ENCODE data around the gene DTX1. TPM values are rescaled to one million over a fixed set of nuclear protein-coding genes. Genes with fewer than 3 reads are reported as not detected.

The DTX1 gene
- total RNA-seq, 4 donors from 2014 or later, result 1.1 to 3.4 (median 1.7) TPM

DNA sequence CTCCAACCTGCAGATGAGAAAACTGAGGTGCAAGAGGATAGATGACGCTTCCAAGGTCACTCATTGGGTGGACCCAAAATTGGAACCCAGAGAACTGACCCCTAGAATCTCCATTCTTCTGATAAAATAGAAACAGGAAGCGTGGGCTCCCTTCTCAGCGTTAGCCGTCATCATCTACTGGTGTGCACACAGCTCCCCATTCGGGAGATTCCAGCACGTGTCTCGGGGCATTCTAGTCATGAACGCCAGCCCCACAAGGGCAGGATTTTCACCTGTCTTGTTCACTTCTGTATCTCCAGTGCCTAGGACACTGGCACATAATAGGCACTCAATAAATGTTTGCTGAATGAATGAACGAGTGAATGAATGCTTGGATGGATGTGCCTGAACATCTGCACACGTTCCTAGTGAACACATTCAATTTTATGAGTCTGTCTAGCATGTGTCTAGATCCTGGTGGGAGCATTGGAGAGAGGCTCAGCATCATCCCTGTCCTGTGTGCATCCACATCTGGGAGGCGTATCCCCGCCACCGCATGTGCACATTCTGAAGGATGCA, 48.5 kb downstream of the DTX1 start:
- Histone ChIP-seq H3K27me3 (peaks cover 14% of the 10 kb centered on the region), H3K4me1 (no peaks in the 10 kb centered on the region), H3K9me3 (no peaks in the 10 kb centered on the region), H3K4me3 (no peak overlapping the region), H3K27ac (no peak overlapping the region), H3K36me3 (no peaks in the 10 kb centered on the region)
- no peak for TF ChIP-seq POLR2A (IDR thresholded peaks at IDR 0.05)
- TF ChIP-seq, protein P1, sequence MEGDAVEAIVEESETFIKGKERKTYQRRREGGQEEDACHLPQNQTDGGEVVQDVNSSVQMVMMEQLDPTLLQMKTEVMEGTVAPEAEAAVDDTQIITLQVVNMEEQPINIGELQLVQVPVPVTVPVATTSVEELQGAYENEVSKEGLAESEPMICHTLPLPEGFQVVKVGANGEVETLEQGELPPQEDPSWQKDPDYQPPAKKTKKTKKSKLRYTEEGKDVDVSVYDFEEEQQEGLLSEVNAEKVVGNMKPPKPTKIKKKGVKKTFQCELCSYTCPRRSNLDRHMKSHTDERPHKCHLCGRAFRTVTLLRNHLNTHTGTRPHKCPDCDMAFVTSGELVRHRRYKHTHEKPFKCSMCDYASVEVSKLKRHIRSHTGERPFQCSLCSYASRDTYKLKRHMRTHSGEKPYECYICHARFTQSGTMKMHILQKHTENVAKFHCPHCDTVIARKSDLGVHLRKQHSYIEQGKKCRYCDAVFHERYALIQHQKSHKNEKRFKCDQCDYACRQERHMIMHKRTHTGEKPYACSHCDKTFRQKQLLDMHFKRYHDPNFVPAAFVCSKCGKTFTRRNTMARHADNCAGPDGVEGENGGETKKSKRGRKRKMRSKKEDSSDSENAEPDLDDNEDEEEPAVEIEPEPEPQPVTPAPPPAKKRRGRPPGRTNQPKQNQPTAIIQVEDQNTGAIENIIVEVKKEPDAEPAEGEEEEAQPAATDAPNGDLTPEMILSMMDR (IDR thresholded peaks at IDR 0.05), result no peak
- TF ChIP-seq POLR2AphosphoS5 (IDR thresholded peaks at IDR 0.05), result no peak
- TF ChIP-seq EP300 (IDR thresholded peaks at IDR 0.05), result no peak
- no peak for DNase-seq (ENCODE audit: low spot score in 2 of 2)
- WGBS, result 88% methylated on average over 12 of the region's 13 CpGs

DNA sequence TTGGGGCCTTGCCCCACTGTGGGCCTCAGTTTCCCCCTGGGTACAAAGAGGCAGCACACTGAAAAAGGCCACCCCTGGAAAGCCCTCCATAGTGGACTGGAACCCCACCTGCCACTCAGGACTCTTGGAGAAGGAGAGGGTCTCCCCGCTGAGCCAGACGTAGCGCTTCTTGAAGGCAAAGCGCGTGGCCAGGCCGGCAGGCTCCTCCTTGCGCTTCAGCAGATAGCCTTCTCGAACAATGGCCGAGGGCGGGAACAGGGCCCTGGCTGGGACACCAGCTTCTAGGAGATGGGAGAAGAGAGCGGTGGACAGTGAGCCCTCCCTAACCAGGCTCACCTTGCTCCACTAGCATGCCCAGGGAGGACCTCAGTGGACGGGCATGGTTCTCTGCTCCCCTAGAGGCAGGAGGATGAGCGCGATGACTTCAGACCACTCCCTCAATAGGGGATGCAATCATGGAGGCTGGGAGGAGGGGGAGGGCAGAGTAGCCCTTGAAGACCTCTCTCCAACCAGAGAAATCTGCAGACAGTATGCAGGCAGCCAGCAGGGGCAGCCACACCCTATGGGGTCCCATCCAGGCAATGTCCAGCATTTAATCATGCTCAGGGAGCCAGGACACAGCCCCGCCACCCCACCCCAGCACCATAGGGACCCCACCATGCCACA, 49.2 kb downstream of the DTX1 start:
- no peak overlapping the region for H3K27ac ChIP-seq
- no peaks in the 10 kb centered on the region for H3K36me3 ChIP-seq
- no peaks in the 10 kb centered on the region for H3K9me3 ChIP-seq
- no peaks in the 10 kb centered on the region for H3K4me1 ChIP-seq
- no peak overlapping the region for H3K4me3 ChIP-seq
- peaks cover 14% of the 10 kb centered on the region for H3K27me3 ChIP-seq
- TF ChIP-seq EP300 (IDR thresholded peaks at IDR 0.05), result no peak
- TF ChIP-seq POLR2A (IDR thresholded peaks at IDR 0.05), result no peak
- TF ChIP-seq POLR2AphosphoS5 (IDR thresholded peaks at IDR 0.05), result no peak
- TF ChIP-seq, protein P1 (IDR thresholded peaks at IDR 0.05), result no peak
- no peak for DNase-seq (ENCODE audit: low spot score in 2 of 2)
- 85% methylated on average over 14 of the region's 15 CpGs for WGBS

DNA sequence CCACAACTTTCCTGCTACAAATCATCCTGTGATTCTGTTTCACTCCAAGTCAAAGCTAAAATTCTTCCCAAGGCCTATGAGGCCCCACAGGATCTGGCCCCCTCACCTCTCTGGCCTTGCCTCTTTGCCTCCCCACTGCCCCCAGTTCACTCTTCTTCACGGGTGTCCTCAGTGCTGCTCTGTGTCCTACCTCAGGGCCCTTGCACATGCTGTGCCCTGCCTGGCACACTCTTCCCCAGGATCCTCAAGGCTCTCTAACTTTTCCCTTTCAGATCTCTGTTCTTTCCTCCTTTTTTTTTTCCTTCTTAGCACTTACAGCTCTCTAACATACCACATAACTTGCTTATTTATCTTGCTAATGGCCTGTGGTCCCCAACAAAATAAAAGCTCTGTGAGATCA, 49.8 kb downstream of the DTX1 start:
- Histone ChIP-seq H3K27me3 (peaks cover 10% of the 10 kb centered on the region), H3K36me3 (no peaks in the 10 kb centered on the region), H3K27ac (no peak overlapping the region), H3K4me3 (no peak overlapping the region), H3K4me1 (no peaks in the 10 kb centered on the region), H3K9me3 (no peaks in the 10 kb centered on the region)
- 83% methylated on average over 1 of the region's 1 CpG for WGBS
- TF ChIP-seq POLR2AphosphoS5 (IDR thresholded peaks at IDR 0.05) (no peak), EP300 (IDR thresholded peaks at IDR 0.05) (no peak), POLR2A (IDR thresholded peaks at IDR 0.05) (no peak)
- TF ChIP-seq, protein P1 (IDR thresholded peaks at IDR 0.05), result no peak
- DNase-seq (ENCODE audit: low spot score in 2 of 2), result no peak

DNA sequence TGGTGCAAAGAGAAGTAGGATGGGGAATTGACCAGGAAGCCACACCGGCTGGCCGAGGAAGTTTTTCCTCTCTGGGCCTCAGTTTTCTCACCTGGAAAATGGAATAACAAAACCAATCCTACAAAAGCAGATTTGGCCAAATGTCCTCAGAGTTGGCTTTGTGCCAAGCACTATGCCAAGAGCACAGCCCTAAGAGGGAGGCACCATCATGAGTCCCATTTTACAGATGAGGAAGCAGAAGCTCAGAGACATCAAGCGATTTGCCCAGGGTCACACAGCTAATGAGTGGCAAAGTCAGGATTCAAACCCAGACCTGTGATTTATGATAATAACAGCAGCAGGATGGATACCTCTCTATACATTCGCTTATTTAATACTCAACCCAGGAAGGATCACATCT, 51.8 kb downstream of the DTX1 start:
- 96% methylated on average over 4 of the region's 4 CpGs for WGBS
- no peaks in the 10 kb centered on the region for H3K36me3 ChIP-seq

DNA sequence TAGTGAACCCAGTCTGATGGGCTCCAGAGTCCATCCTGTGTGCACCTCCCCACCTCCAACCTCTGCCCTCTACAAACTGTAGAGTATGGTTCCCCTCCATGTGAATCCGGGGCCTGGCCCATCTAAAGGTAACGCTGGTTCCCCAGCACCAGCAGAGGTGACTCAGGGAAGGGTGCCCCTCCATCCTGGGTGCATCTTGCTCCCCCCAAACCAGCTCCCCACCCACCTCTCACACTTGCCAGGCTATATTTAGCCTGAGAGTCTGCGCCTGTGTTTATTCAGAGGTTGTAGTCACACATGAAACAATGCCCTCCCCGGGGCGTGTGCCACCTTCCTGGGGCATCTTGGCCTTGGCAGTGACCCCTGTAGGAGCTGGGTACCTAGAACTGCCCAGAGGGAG, 52.8 kb downstream of the DTX1 start:
- no peaks in the 10 kb centered on the region for H3K9me3 ChIP-seq
- DNase-seq (ENCODE audit: low spot score in 2 of 2), result no peak
- H3K36me3 ChIP-seq, result no peaks in the 10 kb centered on the region
- no peak for TF ChIP-seq EP300 (IDR thresholded peaks at IDR 0.05)
- no peak for TF ChIP-seq POLR2AphosphoS5 (IDR thresholded peaks at IDR 0.05)
- TF ChIP-seq, protein P1 (IDR thresholded peaks at IDR 0.05), result no peak
- TF ChIP-seq POLR2A (IDR thresholded peaks at IDR 0.05), result no peak
- peaks cover 9% of the 10 kb centered on the region for H3K27me3 ChIP-seq
- no peak overlapping the region for H3K27ac ChIP-seq
- H3K4me3 ChIP-seq, result no peak overlapping the region
- no peaks in the 10 kb centered on the region for H3K4me1 ChIP-seq
- 79% methylated on average over 5 of the region's 5 CpGs for WGBS

More for the DNA sequence above, 51.8 kb downstream of the DTX1 start:
- TF ChIP-seq EP300 (IDR thresholded peaks at IDR 0.05) (no peak), POLR2A (IDR thresholded peaks at IDR 0.05) (no peak), POLR2AphosphoS5 (IDR thresholded peaks at IDR 0.05) (no peak)
- TF ChIP-seq, protein P1 (IDR thresholded peaks at IDR 0.05), result no peak
- DNase-seq (ENCODE audit: low spot score in 2 of 2), result no peak
- Histone ChIP-seq H3K4me3 (no peak overlapping the region), H3K4me1 (no peaks in the 10 kb centered on the region), H3K27ac (no peak overlapping the region), H3K27me3 (peaks cover 18% of the 10 kb centered on the region), H3K9me3 (no peaks in the 10 kb centered on the region)

All from suprapubic skin (tissue), 4 donors.